Activated CD4-positive, alpha-beta memory T cell treated with anti-CD3 and anti-CD28 coated beads, Interleukin-2, amount 10 ng/mL, durations not matched to agents 7 days and 5 days (primary cell): ENCODE data around the gene CAPN12. TPM values are rescaled to one million over a fixed set of nuclear protein-coding genes. Genes with fewer than 3 reads are reported as not detected.

Experiments
- CTCF ChIA-PET: fragments of 350-600 bp; sonication (Branson Sonifier 250); formaldehyde crosslinking; loops from one replicate; lab custom pipeline; 2021; ENCODE audit warnings: antibody characterized with exemption, inconsistent platforms; lab: Charles Lee
- POLR2A ChIA-PET: fragments of 350-600 bp; sonication (Branson Sonifier 250); formaldehyde crosslinking; loops from one replicate; lab custom pipeline; 2021; ENCODE audit warnings: antibody characterized with exemption; lab: Charles Lee
- DNase-seq: peaks from one replicate; pipeline ENCODE4 v3.0.0-alpha.2; 2020
- H3K27ac Mint-ChIP-seq: one replicate; pipeline ENCODE4 v1.8.0; 2021; ENCODE audit warnings: mild to moderate bottlenecking, mixed read lengths
- H3K27me3 Mint-ChIP-seq: one replicate; pipeline ENCODE4 v1.8.0; 2021; ENCODE audit warnings: mixed read lengths
- H3K36me3 Mint-ChIP-seq: one replicate; pipeline ENCODE4 v1.8.0; 2021; ENCODE audit warnings: low read depth, mixed read lengths
- H3K4me1 Mint-ChIP-seq: one replicate; pipeline ENCODE4 v1.8.0; 2021; ENCODE audit warnings: mixed read lengths
- H3K4me3 Mint-ChIP-seq: one replicate; pipeline ENCODE4 v1.8.0; 2021; ENCODE audit warnings: mild to moderate bottlenecking, mixed read lengths
- H3K9me3 Mint-ChIP-seq: one replicate; pipeline ENCODE4 v1.8.0; 2021; ENCODE audit warnings: mixed read lengths
- total RNA-seq, 2 experiments: library from RNA; stranded (reverse); gene quantifications; one replicate each; pipeline ENCODE4 v1.2.3, GENCODE V29; 2021

CAPN12 gene
- total RNA-seq, 2 experiments from 2014 or later, result 22.9 to 24.9 TPM

GRCh38 chr19:38717855-38718254, 26.4 kb downstream of the CAPN12 start:
- Mint-ChIP-seq H3K4me1 (no peaks in the 10 kb centered on the region), H3K36me3 (peaks cover 63% of the 10 kb centered on the region)
- CTCF ChIA-PET, result no interaction called here

GRCh38 chr19:38717051-38717450, 27.2 kb downstream of the CAPN12 start:
- no peaks in the 10 kb centered on the region for H3K9me3 Mint-ChIP-seq
- no peaks in the 10 kb centered on the region for H3K4me1 Mint-ChIP-seq
- ChIA-PET CTCF (no interaction called here), POLR2A (interaction anchor here (0.7 kb wide), 1 partner anchor 9 kb away, joined by 3 read pairs; no protein-coding TSS in a partner anchor)
- H3K27ac Mint-ChIP-seq, result no peak overlapping the region
- no peak overlapping the region for H3K4me3 Mint-ChIP-seq
- DNase-seq, result no peak
- H3K27me3 Mint-ChIP-seq, result no peaks in the 10 kb centered on the region
- H3K36me3 Mint-ChIP-seq, result peaks cover 62% of the 10 kb centered on the region

More at GRCh38 chr19:38717855-38718254, 26.4 kb downstream of the CAPN12 start:
- POLR2A ChIA-PET, result no interaction called here
- Mint-ChIP-seq H3K27ac (no peak overlapping the region), H3K4me3 (no peak overlapping the region), H3K9me3 (no peaks in the 10 kb centered on the region), H3K27me3 (no peaks in the 10 kb centered on the region)
- no peak for DNase-seq

GRCh38 chr19:38715555-38715954, 28.7 kb downstream of the CAPN12 start:
- H3K4me1 Mint-ChIP-seq, result no peaks in the 10 kb centered on the region
- CTCF ChIA-PET, result no interaction called here
- H3K9me3 Mint-ChIP-seq, result no peaks in the 10 kb centered on the region
- no peak overlapping the region for H3K4me3 Mint-ChIP-seq
- H3K36me3 Mint-ChIP-seq, result peaks cover 63% of the 10 kb centered on the region
- no peak for DNase-seq
- POLR2A ChIA-PET, result interaction anchor here (0.7 kb wide), 1 partner anchor 10 kb away, joined by 3 read pairs; no protein-coding TSS in a partner anchor
- no peak overlapping the region for H3K27ac Mint-ChIP-seq
- H3K27me3 Mint-ChIP-seq, result no peaks in the 10 kb centered on the region

- no peak overlapping the region for H3K27ac Mint-ChIP-seq
- POLR2A ChIA-PET, result no interaction called here
- no peaks in the 10 kb centered on the region for H3K4me1 Mint-ChIP-seq
- no peaks in the 10 kb centered on the region for H3K27me3 Mint-ChIP-seq
- CTCF ChIA-PET, result no interaction called here
- H3K4me3 Mint-ChIP-seq, result no peak overlapping the region
- no peaks in the 10 kb centered on the region for H3K9me3 Mint-ChIP-seq
- no peak for DNase-seq
- peaks cover 67% of the 10 kb centered on the region for H3K36me3 Mint-ChIP-seq
These were observed 29.9 kb downstream of the CAPN12 start for GRCh38 chr19:38714354-38714778.

- H3K27ac Mint-ChIP-seq, result peak overlapping the region; percentile 45
- no peaks in the 10 kb centered on the region for H3K9me3 Mint-ChIP-seq
- peaks cover 64% of the 10 kb centered on the region for H3K36me3 Mint-ChIP-seq
- no peaks in the 10 kb centered on the region for H3K4me1 Mint-ChIP-seq
- no peaks in the 10 kb centered on the region for H3K27me3 Mint-ChIP-seq
- no peak for DNase-seq
- ChIA-PET POLR2A (interaction anchor here (1.0 kb wide), 1 partner anchor 38 kb away, joined by 3 read pairs; no protein-coding TSS in a partner anchor), CTCF (no interaction called here)
- no peak overlapping the region for H3K4me3 Mint-ChIP-seq
These were observed 30.4 kb downstream of the CAPN12 start for GRCh38 chr19:38713865-38714264.

- DNase-seq, result no peak
- Mint-ChIP-seq H3K27me3 (no peaks in the 10 kb centered on the region), H3K4me1 (no peaks in the 10 kb centered on the region), H3K36me3 (peaks cover 62% of the 10 kb centered on the region), H3K9me3 (no peaks in the 10 kb centered on the region), H3K4me3 (no peak overlapping the region), H3K27ac (no peak overlapping the region)
- ChIA-PET POLR2A (interaction anchor here (1.0 kb wide), 1 partner anchor 38 kb away, joined by 3 read pairs; no protein-coding TSS in a partner anchor), CTCF (no interaction called here)
These were observed 31.0 kb downstream of the CAPN12 start for GRCh38 chr19:38713227-38713649.

GRCh38 chr19:38712161-38712748, 32.0 kb downstream of the CAPN12 start:
- DNase-seq, result no peak
- peaks cover 63% of the 10 kb centered on the region for H3K36me3 Mint-ChIP-seq
- ChIA-PET POLR2A (interaction anchor here (1.8 kb wide), 1 partner anchor 22 kb away, joined by 6 read pairs; no protein-coding TSS in a partner anchor), CTCF (interaction anchor here (0.6 to 0.8 kb wide), 2 partner anchors 107 to 309 kb away, joined by 3 read pairs; partner anchors contain the start of gene FAM98C)
- H3K4me1 Mint-ChIP-seq, result no peaks in the 10 kb centered on the region
- no peaks in the 10 kb centered on the region for H3K9me3 Mint-ChIP-seq
- no peaks in the 10 kb centered on the region for H3K27me3 Mint-ChIP-seq
- no peak overlapping the region for H3K27ac Mint-ChIP-seq
- H3K4me3 Mint-ChIP-seq, result no peak overlapping the region

- ChIA-PET CTCF (interaction anchor here (0.6 to 0.9 kb wide), 2 partner anchors 108 to 219 kb away, joined by 3 read pairs; partner anchors contain the start of genes MRPS12 and SARS2), POLR2A (interaction anchor here (1.8 kb wide), 1 partner anchor 22 kb away, joined by 6 read pairs; no protein-coding TSS in a partner anchor)
- Mint-ChIP-seq H3K4me3 (no peak overlapping the region), H3K4me1 (no peaks in the 10 kb centered on the region), H3K36me3 (peaks cover 66% of the 10 kb centered on the region), H3K9me3 (no peaks in the 10 kb centered on the region), H3K27ac (no peak overlapping the region), H3K27me3 (no peaks in the 10 kb centered on the region)
- no peak for DNase-seq
These were observed 32.5 kb downstream of the CAPN12 start for GRCh38 chr19:38711726-38712153.

GRCh38 chr19:38710928-38711725, 33.1 kb downstream of the CAPN12 start:
- CTCF ChIA-PET, result interaction anchor here (0.9 kb wide), 1 partner anchor 220 kb away, joined by 3 read pairs; the partner anchor contains the start of genes MRPS12 and SARS2
- no peaks in the 10 kb centered on the region for H3K4me1 Mint-ChIP-seq
- H3K9me3 Mint-ChIP-seq, result no peaks in the 10 kb centered on the region
- peaks cover 65% of the 10 kb centered on the region for H3K36me3 Mint-ChIP-seq
- H3K27ac Mint-ChIP-seq, result peak overlapping the region; percentile 40
- DNase-seq, result no peak
- H3K4me3 Mint-ChIP-seq, result no peak overlapping the region
- POLR2A ChIA-PET, result interaction anchor here (1.8 kb wide), 1 partner anchor 23 kb away, joined by 6 read pairs; no protein-coding TSS in a partner anchor
- no peaks in the 10 kb centered on the region for H3K27me3 Mint-ChIP-seq

- ChIA-PET CTCF (no interaction called here), POLR2A (no interaction called here)
- Mint-ChIP-seq H3K27me3 (no peaks in the 10 kb centered on the region), H3K36me3 (peaks cover 65% of the 10 kb centered on the region), H3K4me3 (no peak overlapping the region), H3K4me1 (no peaks in the 10 kb centered on the region), H3K9me3 (no peaks in the 10 kb centered on the region), H3K27ac (peak overlapping the region; percentile 40)
- no peak for DNase-seq
These were observed 33.9 kb downstream of the CAPN12 start for GRCh38 chr19:38710416-38710702.

GRCh38 chr19:38709671-38710415, 34.4 kb downstream of the CAPN12 start:
- no peaks in the 10 kb centered on the region for H3K9me3 Mint-ChIP-seq
- peaks cover 68% of the 10 kb centered on the region for H3K36me3 Mint-ChIP-seq
- CTCF ChIA-PET, result no interaction called here
- no peak overlapping the region for H3K27ac Mint-ChIP-seq
- H3K4me3 Mint-ChIP-seq, result no peak overlapping the region
- H3K4me1 Mint-ChIP-seq, result no peaks in the 10 kb centered on the region
- POLR2A ChIA-PET, result no interaction called here
- no peak for DNase-seq
- no peaks in the 10 kb centered on the region for H3K27me3 Mint-ChIP-seq

GRCh38 chr19:38709119-38709518, 35.2 kb downstream of the CAPN12 start:
- H3K4me3 Mint-ChIP-seq, result no peak overlapping the region
- POLR2A ChIA-PET, result no interaction called here
- H3K27ac Mint-ChIP-seq, result peak overlapping the region; percentile 16
- no peaks in the 10 kb centered on the region for H3K9me3 Mint-ChIP-seq
- no peaks in the 10 kb centered on the region for H3K27me3 Mint-ChIP-seq
- CTCF ChIA-PET, result interaction anchor here (1.2 kb wide), 1 partner anchor 23 kb away, joined by 3 read pairs; no protein-coding TSS in a partner anchor
- DNase-seq, result no peak
- peaks cover 2% of the 10 kb centered on the region for H3K4me1 Mint-ChIP-seq
- peaks cover 66% of the 10 kb centered on the region for H3K36me3 Mint-ChIP-seq
